Neuronal stem cell (in vitro differentiated cells): ENCODE results near the gene CMPK2.
A peak's percentile ranks its signal among the peaks of the same experiment; 100 is the strongest.

ENCODE experiments used
- DNase-seq: peaks from one replicate; pipeline ENCODE4 v3.0.0-alpha.2; 2013; ENCODE audit warnings: low spot score
- H2AFZ ChIP-seq: one replicate; pipeline ENCODE4 v1.6.1; 2013; ENCODE audit warnings: mild to moderate bottlenecking, low read length, inconsistent platforms
- H2AK5ac ChIP-seq: 2 replicates; pipeline ENCODE4 v1.6.1; 2013; ENCODE audit warnings: low read depth, mild to moderate bottlenecking, inconsistent platforms, low read length, moderate library complexity, mixed read lengths
- H2BK120ac ChIP-seq: 2 replicates; pipeline ENCODE4 v1.6.1; 2013; ENCODE audit warnings: low read depth, mild to moderate bottlenecking, inconsistent platforms, low read length, moderate library complexity, mixed read lengths
- H2BK12ac ChIP-seq: one replicate; pipeline ENCODE4 v1.6.1; 2013; ENCODE audit warnings: low read length, inconsistent platforms
- H2BK15ac ChIP-seq: 2 replicates; pipeline ENCODE4 v1.6.1; 2013; ENCODE audit warnings: mild to moderate bottlenecking, low read length, inconsistent platforms, mixed read lengths
- H2BK5ac ChIP-seq: one replicate; pipeline ENCODE4 v1.6.1; 2013; ENCODE audit warnings: inconsistent platforms, mild to moderate bottlenecking, low read length, moderate library complexity
- H3K14ac ChIP-seq: one replicate; pipeline ENCODE4 v1.6.1; 2013; ENCODE audit warnings: low read length, inconsistent platforms
- H3K18ac ChIP-seq: 2 replicates; pipeline ENCODE4 v1.6.1; 2013; ENCODE audit warnings: low read length, inconsistent platforms
- H3K23ac ChIP-seq: 2 replicates; pipeline ENCODE4 v1.6.1; 2013; ENCODE audit warnings: low read depth, mild to moderate bottlenecking, mixed read lengths, low read length, inconsistent platforms; ENCODE audit not compliant: poor library complexity
- H3K27ac ChIP-seq: replicated peaks from 3 replicates; pipeline ENCODE4 v1.5.1; 2013; ENCODE audit warnings: low read length, inconsistent platforms
- H3K27me3 ChIP-seq, 3 experiments: 2 replicates each; pipeline ENCODE4 v1.6.1; 2013; ENCODE audit warnings: low read length in 3 of 3, mild to moderate bottlenecking in 2 of 3, inconsistent platforms in 1 of 3, low read depth in 1 of 3, mixed read lengths in 1 of 3, moderate library complexity in 1 of 3; ENCODE audit not compliant: control insufficient read depth in 3 of 3, insufficient read depth in 3 of 3
- H3K36me3 ChIP-seq, 2 donors: replicated peaks in 1 of 2; 2 replicates each; pipeline ENCODE4 v1.6.1; 2013; ENCODE audit warnings: low read length in 2 of 2; ENCODE audit not compliant: control insufficient read depth in 2 of 2, insufficient read depth in 2 of 2
- H3K4ac ChIP-seq: 2 replicates; pipeline ENCODE4 v1.6.1; 2013; ENCODE audit warnings: inconsistent platforms, mild to moderate bottlenecking, low read length, moderate library complexity
- H3K4me1 ChIP-seq, 2 donors: 1 replicate in 1 of 2; 2 replicates in 1 of 2; pipeline ENCODE4 v1.6.1; 2013; ENCODE audit warnings: low read length in 2 of 2, low read depth in 1 of 2; ENCODE audit not compliant: control insufficient read depth in 2 of 2, insufficient read depth in 1 of 2
- H3K4me2 ChIP-seq: one replicate; pipeline ENCODE4 v1.6.1; 2013; ENCODE audit warnings: mild to moderate bottlenecking, low read length, inconsistent platforms; ENCODE audit not compliant: insufficient read depth, poor library complexity, severe bottlenecking
- H3K4me3 ChIP-seq, 2 donors: 2 replicates each; pipeline ENCODE4 v1.5.1; 2013; ENCODE audit warnings: low read length in 2 of 2, mild to moderate bottlenecking in 2 of 2, inconsistent platforms in 1 of 2, moderate library complexity in 1 of 2
- H3K79me1 ChIP-seq: one replicate; pipeline ENCODE4 v1.6.1; 2013; ENCODE audit warnings: low read depth, mild to moderate bottlenecking, inconsistent platforms, low read length, moderate library complexity
- H3K9ac ChIP-seq: one replicate; pipeline ENCODE4 v1.6.1; 2013; ENCODE audit warnings: mild to moderate bottlenecking, low read depth, low read length, inconsistent platforms; ENCODE audit not compliant: poor library complexity
- H3K9me3 ChIP-seq, 2 donors: replicated peaks in 1 of 2; 2 replicates each; pipeline versions ENCODE3 to v1.6.1; 2013; ENCODE audit warnings: low read length in 2 of 2, mild to moderate bottlenecking in 2 of 2, inconsistent platforms in 1 of 2, low read depth in 1 of 2, mixed read lengths in 1 of 2, moderate library complexity in 1 of 2; ENCODE audit not compliant: control insufficient read depth in 2 of 2, insufficient read depth in 1 of 2
- H4K8ac ChIP-seq: one replicate; pipeline ENCODE4 v1.6.1; 2013; ENCODE audit warnings: low read depth, mild to moderate bottlenecking, inconsistent platforms, low read length, moderate library complexity
- H4K91ac ChIP-seq: one replicate; pipeline ENCODE4 v1.6.1; 2013; ENCODE audit warnings: low read length, low read depth, mild to moderate bottlenecking, inconsistent platforms; ENCODE audit not compliant: poor library complexity
- WGBS, 2 donors: extraction: QIAGEN DNeasy Blood & Tissue Kit; methylation state at CpG; one replicate each; pipeline ENCODE4 v1.1.7; 2013; ENCODE audit warnings: missing lambda C conversion rate in 2 of 2, mixed read lengths in 1 of 2; ENCODE audit not compliant: insufficient read length in 2 of 2, insufficient replicate concordance in 1 of 2; ENCODE audit errors: extremely low coverage in 2 of 2; 5-methylcytosine and 5-hydroxymethylcytosine counted together

The CMPK2 gene

DNA sequence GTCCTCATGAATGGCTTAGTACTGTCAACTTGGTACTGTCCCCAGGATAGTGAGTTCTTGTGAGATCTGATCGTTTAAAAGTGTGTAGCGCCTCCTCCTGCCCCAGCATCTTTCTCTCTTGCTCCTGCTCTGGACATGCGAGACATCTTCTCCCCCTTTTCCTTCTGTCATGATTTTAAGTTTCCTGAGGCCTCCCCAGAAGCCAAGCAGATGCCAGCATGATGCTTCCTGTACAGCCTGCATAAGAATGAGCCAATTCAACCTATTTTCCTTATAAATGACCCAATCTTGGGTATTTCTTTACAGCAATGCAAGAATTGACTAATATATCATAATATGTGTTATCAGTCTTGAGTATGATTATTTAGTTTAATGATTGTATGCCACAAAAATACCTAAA lies 8.3 kb upstream of the CMPK2 start:
- no peak overlapping the region for H4K8ac ChIP-seq
- no peak overlapping the region for H3K23ac ChIP-seq
- DNase-seq = no peak
- no peak overlapping the region for H3K4me3 ChIP-seq
- no peak overlapping the region for H2BK5ac ChIP-seq
- H3K4me1 ChIP-seq = no peaks in the 10 kb centered on the region
- H2AFZ ChIP-seq = no peak overlapping the region
- H2AK5ac ChIP-seq = no peak overlapping the region
- H3K27me3 ChIP-seq = peaks cover 0 to 2% (median 0%) of the 10 kb centered on the region in 3 experiments
- H3K4ac ChIP-seq = no peak overlapping the region
- H3K27ac ChIP-seq = no peak overlapping the region
- H3K14ac ChIP-seq = no peak overlapping the region
- no peak overlapping the region for H2BK120ac ChIP-seq
- no peak overlapping the region for H3K4me2 ChIP-seq
- H3K79me1 ChIP-seq = no peaks in the 10 kb centered on the region
- H2BK15ac ChIP-seq = no peak overlapping the region
- no peaks in the 10 kb centered on the region for H3K36me3 ChIP-seq
- H2BK12ac ChIP-seq = no peak overlapping the region
- H3K18ac ChIP-seq = no peak overlapping the region
- H3K9me3 ChIP-seq = peaks cover 2 to 10% of the 10 kb centered on the region in 2 donors
- no peak overlapping the region for H4K91ac ChIP-seq
- no CpG with 5 or more reads among the region's 3 CpGs for WGBS, 2 donors
- no peak overlapping the region for H3K9ac ChIP-seq

DNA sequence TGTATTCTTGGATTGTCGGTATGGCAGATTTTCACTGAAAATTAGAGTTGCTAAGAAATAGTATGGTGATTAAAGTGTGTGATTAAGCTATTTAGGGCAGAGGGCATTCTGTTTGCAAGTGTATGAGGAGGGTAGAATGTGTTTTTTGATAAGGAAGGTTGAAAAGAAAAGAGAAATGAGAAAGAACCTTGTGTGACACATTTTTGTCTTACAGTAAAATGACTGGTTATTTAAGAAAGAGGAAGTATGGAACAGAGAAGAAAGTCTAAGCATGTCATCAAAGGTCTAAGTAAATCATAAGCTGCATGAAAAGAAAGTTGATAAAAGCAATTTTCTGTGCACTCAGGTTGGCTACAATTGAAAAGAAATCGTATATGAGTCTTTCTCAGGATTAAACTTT lies 6.7 kb upstream of the CMPK2 start:
- peaks cover 0 to 1% (median 1%) of the 10 kb centered on the region in 3 experiments for H3K27me3 ChIP-seq
- no peaks in the 10 kb centered on the region for H3K79me1 ChIP-seq
- H3K9ac ChIP-seq = no peak overlapping the region
- H2BK15ac ChIP-seq = no peak overlapping the region
- no peak overlapping the region for H3K23ac ChIP-seq
- H3K4me1 ChIP-seq = no peaks in the 10 kb centered on the region
- no peak overlapping the region for H3K18ac ChIP-seq
- H2AK5ac ChIP-seq = no peak overlapping the region
- WGBS, 2 donors = no CpG with 5 or more reads among the region's 2 CpGs
- no peak overlapping the region for H3K14ac ChIP-seq
- H2AFZ ChIP-seq = no peak overlapping the region
- H3K9me3 ChIP-seq = peaks cover 2 to 10% of the 10 kb centered on the region in 2 donors
- H4K8ac ChIP-seq = no peak overlapping the region
- H2BK12ac ChIP-seq = no peak overlapping the region
- H4K91ac ChIP-seq = no peak overlapping the region
- no peaks in the 10 kb centered on the region for H3K36me3 ChIP-seq
- H3K27ac ChIP-seq = no peak overlapping the region
- H3K4ac ChIP-seq = no peak overlapping the region
- H2BK5ac ChIP-seq = no peak overlapping the region
- H2BK120ac ChIP-seq = no peak overlapping the region
- no peak for DNase-seq
- no peak overlapping the region for H3K4me3 ChIP-seq
- no peak overlapping the region for H3K4me2 ChIP-seq

DNA sequence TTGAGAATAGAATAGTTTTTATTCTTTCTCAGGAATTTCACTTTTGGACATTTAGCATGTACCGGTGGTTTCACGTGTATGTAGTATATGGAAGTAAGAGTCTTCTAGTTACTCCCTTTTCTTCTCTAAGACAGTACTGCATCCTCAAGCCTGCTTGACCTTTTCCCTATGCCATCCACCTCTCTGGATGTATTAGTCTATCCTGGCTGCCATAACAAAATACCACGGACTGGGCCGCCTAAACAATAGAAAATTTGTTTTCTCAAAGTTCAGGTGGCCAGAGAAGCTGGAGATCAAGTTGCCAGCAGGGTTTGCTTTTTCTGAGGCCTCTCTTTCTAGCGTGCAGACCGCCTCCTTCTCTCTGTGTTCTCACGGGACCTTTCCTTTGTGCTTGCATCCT lies 1.3 kb upstream of the CMPK2 start:
- H3K4me3 ChIP-seq = no peak overlapping the region
- WGBS, 2 donors = no CpG with 5 or more reads among the region's 7 CpGs
- H3K27ac ChIP-seq = no peak overlapping the region
- H3K36me3 ChIP-seq = no peaks in the 10 kb centered on the region
- no peak overlapping the region for H3K4me2 ChIP-seq
- H2AK5ac ChIP-seq = no peak overlapping the region
- H3K9me3 ChIP-seq = no peaks in the 10 kb centered on the region
- H3K4me1 ChIP-seq = peaks cover 2 to 3% of the 10 kb centered on the region in 2 donors
- H4K8ac ChIP-seq = no peak overlapping the region
- H3K9ac ChIP-seq = peak overlapping the region; percentile 27
- H3K14ac ChIP-seq = no peak overlapping the region
- H3K18ac ChIP-seq = no peak overlapping the region
- H2BK15ac ChIP-seq = no peak overlapping the region
- H2BK12ac ChIP-seq = no peak overlapping the region
- no peak overlapping the region for H4K91ac ChIP-seq
- no peak overlapping the region for H2BK120ac ChIP-seq
- no peak for DNase-seq
- no peak overlapping the region for H2AFZ ChIP-seq
- H3K4ac ChIP-seq = no peak overlapping the region
- H3K23ac ChIP-seq = no peak overlapping the region
- peaks cover 0 to 35% (median 7%) of the 10 kb centered on the region in 3 experiments for H3K27me3 ChIP-seq
- no peaks in the 10 kb centered on the region for H3K79me1 ChIP-seq
- H2BK5ac ChIP-seq = no peak overlapping the region

DNA sequence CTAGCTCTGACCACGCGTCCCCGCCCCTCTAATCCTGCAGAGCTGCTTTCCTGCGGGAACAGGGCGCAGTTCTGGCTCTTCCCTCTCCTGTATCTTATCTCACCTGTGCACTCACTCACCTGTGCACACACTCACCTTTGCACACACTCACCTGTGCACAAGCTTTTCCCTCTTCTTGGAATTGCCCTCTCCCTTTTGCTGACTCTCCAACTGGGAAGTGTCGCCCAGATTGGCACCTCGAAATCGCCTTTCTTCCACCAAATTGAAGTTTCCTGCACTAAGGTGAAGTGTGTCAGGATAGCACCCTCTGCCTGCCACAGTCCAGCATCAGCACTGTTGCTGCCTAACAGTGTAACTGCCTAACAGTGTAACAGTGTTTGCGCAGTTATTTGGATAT lies 566 bp upstream of the CMPK2 start:
- no peak overlapping the region for H2BK12ac ChIP-seq
- H3K79me1 ChIP-seq = no peaks in the 10 kb centered on the region
- peak overlapping the region; percentile 59 for H2BK5ac ChIP-seq
- H3K4me3 ChIP-seq = peak overlapping the region; percentile 51 to 86
- H2AK5ac ChIP-seq = no peak overlapping the region
- no peak overlapping the region for H3K4ac ChIP-seq
- no peak overlapping the region for H2BK120ac ChIP-seq
- no peak overlapping the region for H3K14ac ChIP-seq
- H3K4me1 ChIP-seq = peaks cover 2 to 3% of the 10 kb centered on the region in 2 donors
- H3K9ac ChIP-seq = peak overlapping the region; percentile 73
- H3K9me3 ChIP-seq = no peaks in the 10 kb centered on the region
- no CpG with 5 or more reads among the region's 9 CpGs for WGBS, 2 donors
- no peak overlapping the region for H2BK15ac ChIP-seq
- no peak for DNase-seq
- H3K27me3 ChIP-seq = peaks cover 0 to 35% (median 7%) of the 10 kb centered on the region in 3 experiments
- no peak overlapping the region for H4K8ac ChIP-seq
- H4K91ac ChIP-seq = no peak overlapping the region
- peak overlapping the region; percentile 95 for H2AFZ ChIP-seq
- H3K27ac ChIP-seq = no peak overlapping the region
- no peak overlapping the region for H3K23ac ChIP-seq
- no peaks in the 10 kb centered on the region for H3K36me3 ChIP-seq
- peak overlapping the region; percentile 96 for H3K4me2 ChIP-seq
- no peak overlapping the region for H3K18ac ChIP-seq
